Transverse colon (tissue), 4 donors: ENCODE results near the gene RRP8. TPM values are rescaled to one million over a fixed set of nuclear protein-coding genes. Genes with fewer than 3 reads are reported as not detected.

Experiments
- DNase-seq: peaks from one replicate; pipeline ENCODE4 v3.0.0-alpha.2; 2019
- H3K27ac ChIP-seq, 4 donors: fragments of 200-600 bp; sonication (generic); 2 replicates each; pipeline ENCODE4 v1.5.1; 2016 to 2018; ENCODE audit warnings: inconsistent platforms in 4 of 4
- H3K27me3 ChIP-seq: fragments of 200-600 bp; sonication (generic); 2 replicates; pipeline ENCODE4 v1.5.1; 2017; ENCODE audit warnings: inconsistent platforms
- H3K36me3 ChIP-seq, 4 donors: fragments of 200-600 bp; sonication (generic); 2 replicates each; pipeline ENCODE4 v1.5.1; 2017 to 2019; ENCODE audit warnings: inconsistent platforms in 4 of 4
- H3K4me1 ChIP-seq, 4 donors: fragments of 200-600 bp; sonication (generic); 2 replicates each; pipeline ENCODE4 v1.5.1; 2017 to 2020; ENCODE audit warnings: inconsistent platforms in 4 of 4
- H3K4me3 ChIP-seq, 4 donors: fragments of 200-600 bp; sonication (generic); 1 replicate in 1 of 4; 2 replicates in 3 of 4; pipeline versions ENCODE4 v1.5.1 to v1.6.1; 2017 to 2019; ENCODE audit warnings: inconsistent platforms in 4 of 4
- H3K9me3 ChIP-seq, 2 donors: fragments of 200-600 bp; sonication (generic); 2 replicates each; pipeline ENCODE4 v1.5.1; 2017 to 2019; ENCODE audit warnings: inconsistent platforms in 2 of 2
- CTCF ChIP-seq, 5 experiments: fragments of 200-600 bp in 3 of 5; fragments of 450-650 bp in 2 of 5; sonication (generic) in 3 of 5; IDR thresholded peaks; 1 replicate in 2 of 5; 2 replicates in 3 of 5; pipeline ENCODE4 v1.5.1; 2016 to 2017; ENCODE audit warnings: antibody characterized with exemption in 5 of 5, inconsistent platforms in 3 of 5, mild to moderate bottlenecking in 2 of 5, moderate library complexity in 1 of 5
- EP300 ChIP-seq: sonication (generic); formaldehyde crosslinking; IDR thresholded peaks from one replicate; pipeline ENCODE4 v1.6.1; 2017; ENCODE audit warnings: antibody characterized with exemption, low read depth
- POLR2A ChIP-seq: fragments of 450-650 bp; IDR thresholded peaks from one replicate; pipeline ENCODE4 v1.6.1; 2016; ENCODE audit warnings: antibody characterized with exemption, mild to moderate bottlenecking, moderate library complexity
- POLR2AphosphoS5 ChIP-seq, 3 donors: sonication (generic); formaldehyde crosslinking; IDR thresholded peaks; one replicate each; pipeline ENCODE4 v1.6.1; 2016; ENCODE audit warnings: antibody characterized with exemption in 3 of 3
- WGBS, 2 donors: methylation state at CpG; one replicate each; pipeline ENCODE4 v1.1.5; 2018; ENCODE audit warnings: low coverage in 1 of 2; 5-methylcytosine and 5-hydroxymethylcytosine counted together
- in situ Hi-C, 4 donors: fragments of 200-750 bp; cut with MboI; loops; one replicate each; pipeline versions ENCODE4 v1.15.0 to v1.15.1; 2017; ENCODE audit warnings: low sequenced_read_pairs in 3 of 4, low pct_ligation_motif_present in 1 of 4, low pct_unique_long_range_greater_than_20kb in 1 of 4
- intact Hi-C: fragments of 100-400 bp; cut with DNase I; formaldehyde crosslinking; loops from one replicate; pipeline ENCODE4 v1.15.1; 2023; ENCODE audit warnings: low total_unique reads
- total RNA-seq, 4 donors: library from RNA; depleted of rRNA; stranded (reverse); fragments of >200 nt; gene quantifications; one replicate each; pipeline ENCODE4 v1.1.0, GENCODE V29; 2016

Gene RRP8
- total RNA-seq, 4 donors from 2014 or later, result 9.7 to 145 (median 48.2) TPM

DNA sequence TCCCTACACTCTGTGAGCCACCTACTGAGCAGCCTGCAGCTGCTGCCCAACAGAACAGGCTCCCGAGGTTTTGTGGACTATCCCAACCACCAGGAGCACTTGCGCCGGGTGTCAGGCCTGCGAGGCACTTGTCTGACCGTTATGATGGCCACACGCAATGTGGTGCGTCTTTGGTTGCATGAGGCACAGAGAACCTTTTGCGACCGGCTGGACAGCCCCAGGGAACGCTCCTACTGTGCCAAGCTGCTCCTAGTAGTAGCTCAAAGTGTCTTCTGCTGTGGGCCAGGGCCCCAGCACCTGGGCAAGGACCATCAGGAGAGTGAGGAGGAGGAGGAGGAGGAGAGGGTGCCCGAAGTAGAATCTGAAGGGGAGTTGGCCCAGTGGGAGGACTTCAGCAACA is 46.4 kb downstream of the RRP8 start:
- no peak for TF ChIP-seq CTCF (IDR thresholded peaks at IDR 0.05)
- DNase-seq, result no peak
- 94% methylated on average over 11 of the region's 11 CpGs; no CpG with 5 or more reads in 1 of the 2 donors for WGBS, 2 donors
- Histone ChIP-seq H3K27ac (no peak overlapping the region), H3K36me3 (no peaks in the 10 kb centered on the region), H3K4me3 (no peak overlapping the region), H3K27me3 (no peaks in the 10 kb centered on the region), H3K9me3 (no peaks in the 10 kb centered on the region), H3K4me1 (no peaks in the 10 kb centered on the region)
- intact Hi-C loops, result no loop called here
- in situ Hi-C loops, result no loop called here

DNA sequence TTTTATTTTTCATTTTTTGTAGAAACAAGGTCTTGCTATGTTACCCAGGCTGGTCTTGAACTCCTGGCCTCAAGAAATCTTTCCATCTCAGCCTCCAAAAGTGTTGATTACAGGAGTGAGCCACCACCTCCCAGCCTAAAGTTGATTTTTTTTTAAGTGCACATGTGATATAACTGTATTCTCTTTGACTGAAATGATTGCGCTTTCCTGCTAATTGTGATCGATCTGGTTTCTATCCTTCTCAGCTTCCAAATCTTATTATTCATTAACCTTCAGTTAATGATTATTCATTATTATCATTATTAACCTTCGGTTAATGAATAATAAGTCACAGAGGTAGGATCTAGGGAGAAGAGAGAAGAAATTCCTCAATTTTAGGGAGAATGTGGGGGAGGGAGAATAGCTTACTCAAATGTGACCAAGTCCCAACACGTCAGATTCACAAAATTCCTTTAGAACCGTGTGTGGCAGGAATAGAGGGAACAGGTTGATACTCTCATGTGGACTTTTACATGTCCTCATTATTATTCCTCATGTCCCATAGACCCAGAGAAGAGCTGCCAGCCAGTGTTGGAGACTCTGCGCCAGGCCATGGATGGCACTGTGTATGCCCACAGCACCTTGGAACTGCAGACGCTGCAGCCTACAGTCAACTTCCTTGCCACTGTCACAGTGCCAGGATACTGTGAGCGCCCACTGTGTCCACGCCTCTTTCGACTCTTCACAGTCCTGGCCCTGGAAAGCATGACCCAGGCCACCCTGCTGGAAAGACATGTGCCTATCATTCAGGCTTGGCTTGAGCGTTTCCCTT is 47.1 kb downstream of the RRP8 start:
- no peaks in the 10 kb centered on the region for H3K27me3 ChIP-seq
- no peak for TF ChIP-seq EP300
- TF ChIP-seq CTCF (IDR thresholded peaks at IDR 0.05), result no peak
- no peak for TF ChIP-seq POLR2A
- no peak for TF ChIP-seq POLR2AphosphoS5 (IDR thresholded peaks at IDR 0.05)
- H3K4me1 ChIP-seq, result no peaks in the 10 kb centered on the region
- intact Hi-C loops, result no loop called here
- no peak for DNase-seq
- no peaks in the 10 kb centered on the region for H3K9me3 ChIP-seq
- no peaks in the 10 kb centered on the region for H3K36me3 ChIP-seq
- WGBS, 2 donors, result 86 to 93% methylated on average over 8 to 11 of the region's 11 CpGs
- no peak overlapping the region for H3K4me3 ChIP-seq
- H3K27ac ChIP-seq, result no peak overlapping the region
- in situ Hi-C loops, result no loop called here

DNA sequence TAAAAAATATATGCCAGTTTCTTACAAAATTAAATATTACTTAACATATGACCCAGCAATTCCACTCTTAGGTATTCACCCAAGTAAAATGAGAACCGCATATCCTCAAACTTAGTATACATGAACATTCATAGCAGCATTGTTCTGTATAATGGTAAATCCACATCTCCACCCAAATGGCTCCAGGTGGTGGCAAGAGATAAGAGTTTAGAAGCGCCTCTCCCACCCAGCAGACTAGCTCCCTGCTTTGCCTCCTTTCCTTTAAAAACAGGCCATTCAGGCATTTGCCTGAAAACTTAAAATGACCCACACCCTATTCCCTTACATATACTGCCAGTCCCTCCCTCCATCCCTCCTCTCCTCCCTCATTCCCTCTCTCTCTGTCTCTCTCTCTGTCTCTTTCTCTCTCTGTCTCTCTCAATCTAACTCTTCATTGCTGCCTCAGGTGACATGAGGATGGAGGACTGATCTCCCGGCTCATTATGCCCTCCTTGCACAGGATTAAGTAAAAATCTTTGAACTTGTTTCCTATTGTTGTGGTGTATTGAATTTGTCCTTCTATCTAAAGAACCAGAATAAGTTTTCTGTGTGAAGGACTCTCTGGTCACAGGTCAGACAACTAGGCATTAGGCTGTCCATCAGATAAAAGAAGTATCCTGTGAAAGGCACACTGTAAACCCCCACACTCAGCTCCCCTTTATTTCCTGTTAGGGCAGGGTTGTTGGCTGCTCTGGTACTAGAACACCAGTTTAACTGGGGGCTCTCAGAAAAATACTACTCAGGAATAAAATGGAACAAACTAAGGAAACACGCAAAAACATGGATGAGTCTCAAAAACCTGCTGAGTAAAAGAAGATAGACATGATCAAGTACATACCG is 48.3 kb downstream of the RRP8 start:
- WGBS, 2 donors, result 93 to 94% methylated on average over 2 to 5 of the region's 5 CpGs
- intact Hi-C loops, result no loop called here

More for the DNA sequence above, 48.3 kb downstream of the RRP8 start:
- no peaks in the 10 kb centered on the region for H3K36me3 ChIP-seq
- no peak overlapping the region for H3K27ac ChIP-seq
- no peak for DNase-seq
- H3K27me3 ChIP-seq, result no peaks in the 10 kb centered on the region
- no peaks in the 10 kb centered on the region for H3K9me3 ChIP-seq
- no peaks in the 10 kb centered on the region for H3K4me1 ChIP-seq
- no peak overlapping the region for H3K4me3 ChIP-seq
- TF ChIP-seq CTCF (IDR thresholded peaks at IDR 0.05), result no peak
- TF ChIP-seq POLR2A, result no peak
- no peak for TF ChIP-seq POLR2AphosphoS5 (IDR thresholded peaks at IDR 0.05)
- no peak for TF ChIP-seq EP300
- in situ Hi-C loops, result no loop called here
